HEK293T (cell line): ENCODE measurements around the gene TIMM10.

Experiments used
- CTCF ChIA-PET: fragments of 350-600 bp; formaldehyde crosslinking; extraction: SDS; loops from one replicate; lab custom pipeline; 2021; ENCODE audit warnings: antibody characterized with exemption, inconsistent platforms; lab: Yijun Ruan, JAX
- POLR2A ChIA-PET: fragments of 350-600 bp; formaldehyde crosslinking; extraction: SDS; loops from one replicate; lab custom pipeline; 2020; ENCODE audit warnings: antibody characterized with exemption, inconsistent platforms; lab: Yijun Ruan, JAX
- DNase-seq: peaks from one replicate; pipeline ENCODE4 v3.0.0; 2012; ENCODE audit warnings: mixed read lengths; ENCODE audit errors: extremely low spot score
- ARNT ChIP-seq: fragments of 450-650 bp; IDR thresholded peaks from 2 replicates; pipeline ENCODE4 v1.6.1; 2017; ENCODE audit warnings: mild to moderate bottlenecking
- BHLHE40 ChIP-seq: fragments of 450-650 bp; IDR thresholded peaks from 2 replicates; pipeline ENCODE4 v1.6.1; 2016; ENCODE audit warnings: mild to moderate bottlenecking, moderate library complexity, borderline replicate concordance
- CTBP1 ChIP-seq: fragments of 450-650 bp; IDR thresholded peaks from 2 replicates; pipeline ENCODE4 v1.6.1; 2016; ENCODE audit warnings: borderline replicate concordance
- ELF4 ChIP-seq: fragments of 450-650 bp; IDR thresholded peaks from 2 replicates; pipeline ENCODE4 v1.6.1; 2017; ENCODE audit warnings: antibody characterized with exemption
- FOXA1 ChIP-seq: fragments of 450-650 bp; IDR thresholded peaks from 2 replicates; pipeline ENCODE4 v1.6.1; 2016; ENCODE audit warnings: mild to moderate bottlenecking
- FOXK2 ChIP-seq: fragments of 450-650 bp; IDR thresholded peaks from 2 replicates; pipeline ENCODE4 v1.6.1; 2016; ENCODE audit warnings: mild to moderate bottlenecking
- FOXM1 ChIP-seq: fragments of 450-650 bp; IDR thresholded peaks from 2 replicates; pipeline ENCODE4 v1.6.1; 2017; ENCODE audit warnings: mild to moderate bottlenecking, borderline replicate concordance
- HDGF ChIP-seq: fragments of 450-650 bp; IDR thresholded peaks from 2 replicates; pipeline ENCODE4 v1.6.1; 2017; ENCODE audit warnings: antibody characterized with exemption, borderline replicate concordance
- L3MBTL2 ChIP-seq: fragments of 450-650 bp; conservative IDR thresholded peaks from 2 replicates; pipeline ENCODE4 v1.6.1; 2016; ENCODE audit warnings: mild to moderate bottlenecking
- LEF1 ChIP-seq: fragments of 450-650 bp; IDR thresholded peaks from 2 replicates; pipeline ENCODE4 v1.6.1; 2017; ENCODE audit warnings: mild to moderate bottlenecking, borderline replicate concordance
- NFRKB ChIP-seq: fragments of 450-650 bp; IDR thresholded peaks from 2 replicates; pipeline ENCODE4 v1.6.1; 2016; ENCODE audit warnings: mild to moderate bottlenecking, moderate library complexity
- SP1 ChIP-seq: fragments of 450-650 bp; IDR thresholded peaks from 2 replicates; pipeline ENCODE4 v1.6.1; 2017
- SUZ12 ChIP-seq: fragments of 450-650 bp; IDR thresholded peaks from 2 replicates; pipeline ENCODE4 v1.6.1; 2016; ENCODE audit warnings: mild to moderate bottlenecking
- TARDBP ChIP-seq: fragments of 450-650 bp; IDR thresholded peaks from 2 replicates; pipeline ENCODE4 v1.6.1; 2016
- ZNF384 ChIP-seq: fragments of 450-650 bp; IDR thresholded peaks from 2 replicates; pipeline ENCODE4 v1.6.1; 2016
- TF ChIP-seq, protein P1 (sequence below): fragments of 450-650 bp; IDR thresholded peaks from 2 replicates; pipeline ENCODE4 v1.6.1; 2016

TIMM10 gene

DNA sequence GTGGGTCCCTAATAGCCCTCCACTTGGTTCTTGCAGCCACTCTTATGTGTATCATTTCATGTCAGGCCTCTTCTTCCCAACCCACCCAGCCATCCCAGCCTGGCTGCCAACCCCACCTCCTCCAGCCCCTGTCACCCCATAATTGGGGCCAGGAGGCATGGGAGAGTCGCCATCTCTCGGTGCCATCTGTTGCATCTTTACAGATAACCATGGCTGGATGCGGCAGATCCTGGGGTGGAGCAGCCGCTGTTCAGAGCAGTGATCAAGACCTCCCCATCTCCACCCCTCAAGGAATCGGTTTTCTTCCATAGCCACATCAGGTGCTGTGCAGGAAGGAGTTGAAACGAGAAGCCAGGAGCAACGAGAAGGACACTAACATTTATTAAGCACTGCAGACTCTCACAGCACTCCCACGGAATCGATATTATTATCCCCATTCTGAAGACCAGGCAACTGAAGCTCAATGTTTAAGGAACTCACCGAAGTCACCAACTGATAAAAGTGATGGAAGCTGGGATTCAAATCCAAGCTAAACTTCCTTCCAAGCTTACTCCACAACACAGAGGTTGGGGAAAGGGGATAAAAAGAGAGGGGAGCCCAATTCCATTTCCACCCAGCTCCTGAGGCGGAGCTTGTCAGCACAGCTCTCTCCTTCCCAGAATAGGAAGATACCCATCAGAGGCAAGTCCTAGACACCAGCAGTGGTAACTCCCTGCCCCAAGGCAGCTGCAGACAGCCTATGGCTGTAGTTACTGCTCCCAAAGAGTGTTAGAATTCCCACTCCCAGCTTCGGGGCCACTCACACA is 17.7 kb downstream of the TIMM10 start:
- POLR2A ChIA-PET = no interaction called here
- CTCF ChIA-PET = interaction anchor here (0.8 to 2.2 kb wide), 3 partner anchors 13 to 21 kb away, joined by 4 to 10 read pairs (median 7); no protein-coding TSS in a partner anchor
- no peak for DNase-seq
- TF ChIP-seq L3MBTL2 (no peak), FOXA1 (no peak), FOXM1 (no peak), CTBP1 (no peak), SP1 (no peak), ARNT (no peak), FOXK2 (no peak), NFRKB (no peak), ZNF384 (no peak), BHLHE40 (no peak), ELF4 (no peak), HDGF (no peak), TARDBP (no peak), SUZ12 (no peak)
- TF ChIP-seq, protein P1, sequence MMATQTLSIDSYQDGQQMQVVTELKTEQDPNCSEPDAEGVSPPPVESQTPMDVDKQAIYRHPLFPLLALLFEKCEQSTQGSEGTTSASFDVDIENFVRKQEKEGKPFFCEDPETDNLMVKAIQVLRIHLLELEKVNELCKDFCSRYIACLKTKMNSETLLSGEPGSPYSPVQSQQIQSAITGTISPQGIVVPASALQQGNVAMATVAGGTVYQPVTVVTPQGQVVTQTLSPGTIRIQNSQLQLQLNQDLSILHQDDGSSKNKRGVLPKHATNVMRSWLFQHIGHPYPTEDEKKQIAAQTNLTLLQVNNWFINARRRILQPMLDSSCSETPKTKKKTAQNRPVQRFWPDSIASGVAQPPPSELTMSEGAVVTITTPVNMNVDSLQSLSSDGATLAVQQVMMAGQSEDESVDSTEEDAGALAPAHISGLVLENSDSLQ = no peak

DNA sequence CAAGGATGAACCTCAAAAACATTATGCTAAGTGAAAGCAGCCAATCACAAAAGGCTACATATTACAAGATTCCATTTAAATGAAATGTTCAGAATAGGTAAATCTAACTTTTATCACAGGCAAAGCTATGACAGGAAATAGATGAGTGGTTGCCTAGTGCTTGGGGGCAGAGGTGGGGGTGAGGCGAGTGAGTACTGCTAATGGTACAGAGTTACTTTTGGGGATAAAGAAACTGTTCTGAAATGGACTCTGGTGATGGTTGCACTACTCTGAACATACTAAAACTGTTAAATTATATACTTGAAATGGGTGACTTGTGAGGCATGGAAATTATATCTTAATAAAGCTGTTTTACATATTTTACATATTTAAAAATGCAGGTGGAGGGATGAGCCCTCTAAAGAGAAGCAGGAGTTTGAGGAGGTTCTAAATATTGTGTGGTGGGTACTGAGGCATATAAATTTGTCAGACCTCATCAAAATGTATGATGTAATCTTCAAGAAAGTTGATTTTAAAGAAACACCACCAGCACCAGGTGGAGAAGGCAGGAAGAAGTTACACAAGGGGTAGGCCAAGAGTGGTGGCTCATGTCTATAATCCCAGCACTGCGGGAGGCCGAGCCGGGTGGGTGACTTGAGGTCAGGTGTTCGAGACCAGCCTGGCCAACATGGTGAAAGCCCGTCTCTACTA is 18.7 kb downstream of the TIMM10 start:
- no peak for TF ChIP-seq HDGF
- no peak for TF ChIP-seq ZNF384
- TF ChIP-seq SUZ12 = no peak
- TF ChIP-seq SP1 = no peak
- TF ChIP-seq L3MBTL2 = no peak
- no peak for TF ChIP-seq BHLHE40
- TF ChIP-seq FOXA1 = no peak
- no peak for TF ChIP-seq TARDBP
- no peak for TF ChIP-seq NFRKB
- no peak for DNase-seq
- ChIA-PET CTCF (interaction anchor here (0.6 to 1.5 kb wide), 2 partner anchors 14 to 18 kb away, joined by 5 read pairs; no protein-coding TSS in a partner anchor), POLR2A (no interaction called here)

DNA sequence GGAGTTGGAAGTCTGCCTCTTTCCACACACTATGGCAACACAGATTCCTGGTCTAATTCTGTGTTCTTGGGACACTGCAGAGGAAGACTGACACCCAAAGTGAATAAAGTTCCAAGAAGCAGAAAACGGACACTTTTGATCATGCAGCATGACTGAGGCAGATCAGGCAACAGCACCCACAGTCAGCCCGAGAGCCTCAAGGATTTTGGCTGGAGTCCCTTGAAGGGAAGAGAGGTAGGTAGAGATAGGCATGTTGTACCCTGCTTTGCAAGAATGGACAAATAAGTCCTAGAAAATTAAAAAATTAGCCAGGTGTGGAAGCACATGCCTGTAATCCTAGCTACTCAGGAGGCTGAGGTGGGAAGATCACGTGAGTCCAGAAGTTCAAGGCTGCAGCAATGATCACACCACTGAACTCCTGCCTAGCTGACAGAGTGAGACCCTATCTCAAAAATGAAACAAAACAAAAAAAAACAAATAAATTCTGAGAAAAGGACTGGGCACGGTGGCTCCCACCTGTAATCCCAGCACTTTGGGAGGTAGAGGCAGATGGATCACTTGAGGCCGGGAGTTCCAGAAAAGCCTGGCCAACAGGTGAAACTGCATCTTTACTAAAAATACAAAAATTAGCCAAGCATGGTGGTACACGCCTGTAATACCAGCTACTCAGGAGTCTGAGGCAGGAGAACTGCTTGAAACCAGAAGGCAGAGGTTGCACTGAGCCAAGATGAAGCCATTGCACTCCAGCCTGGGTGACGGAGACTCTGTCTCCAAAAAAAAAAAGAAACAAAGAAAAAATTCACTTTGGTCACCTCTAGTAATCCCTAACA is 22.0 kb downstream of the TIMM10 start:
- POLR2A ChIA-PET = interaction anchor here (1.4 kb wide), 1 partner anchor 22 kb away, joined by 3 read pairs; the partner anchor contains the start of gene TIMM10
- TF ChIP-seq TARDBP (no peak), LEF1 (no peak), L3MBTL2 (no peak), BHLHE40 (no peak), HDGF (no peak), NFRKB (no peak), FOXM1 (no peak), ELF4 (no peak), CTBP1 (no peak), SUZ12 (no peak)

DNA sequence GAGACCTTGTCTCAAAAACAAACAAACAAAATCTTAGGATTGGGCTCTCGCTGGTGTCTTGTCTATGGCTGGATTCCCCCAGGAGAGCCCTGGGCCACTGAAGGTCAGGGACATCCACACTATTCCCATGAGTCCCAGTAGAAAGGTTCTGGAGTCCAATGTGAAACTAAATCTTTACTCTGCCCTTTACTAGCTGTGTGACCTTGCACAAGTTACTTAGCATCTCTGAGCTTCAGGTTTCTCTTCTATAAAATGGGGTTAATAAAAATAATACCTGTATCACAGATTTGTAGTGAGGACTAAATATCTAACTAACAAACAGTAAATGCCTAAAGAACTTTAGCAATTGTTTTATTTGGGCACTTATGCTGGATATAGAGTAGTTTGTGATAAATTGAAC is 24.0 kb downstream of the TIMM10 start:
- POLR2A ChIA-PET = no interaction called here
- DNase-seq = no peak
- TF ChIP-seq CTBP1 = no peak
- no peak for TF ChIP-seq SP1
- no peak for TF ChIP-seq ZNF384
- TF ChIP-seq BHLHE40 = no peak
- TF ChIP-seq ELF4 = no peak
- TF ChIP-seq ARNT = no peak
- no peak for TF ChIP-seq L3MBTL2
- TF ChIP-seq FOXM1 = no peak
- TF ChIP-seq FOXA1 = no peak
- CTCF ChIA-PET = interaction anchor here (1.8 to 2.6 kb wide), 2 partner anchors 10 to 13 kb away, joined by 5 to 12 read pairs; partner anchors contain the start of gene SLC43A1

More for the DNA sequence above, 22.0 kb downstream of the TIMM10 start:
- DNase-seq = no peak
- CTCF ChIA-PET = interaction anchor here (2.6 kb wide), 1 partner anchor 15 kb away, joined by 12 read pairs; no protein-coding TSS in a partner anchor

DNA sequence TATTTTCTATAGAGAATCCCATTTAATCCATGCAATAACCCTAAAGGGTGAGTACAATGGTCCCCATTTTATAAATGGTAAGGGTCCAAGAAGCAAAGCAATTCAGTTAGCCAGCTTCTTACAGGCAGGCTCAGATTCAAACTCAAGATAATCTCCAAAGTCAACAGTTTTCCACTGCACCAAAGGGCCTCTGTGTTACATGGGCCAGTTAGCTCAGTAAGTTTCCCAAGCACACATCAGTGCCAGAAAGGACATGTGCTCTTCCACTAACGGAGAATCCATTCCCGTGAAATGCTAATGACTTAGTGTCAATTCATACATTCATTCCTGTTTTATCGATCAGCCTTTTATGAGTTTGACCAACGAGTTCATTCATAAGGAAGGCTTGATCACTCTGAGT is 26.0 kb downstream of the TIMM10 start:
- TF ChIP-seq ELF4 (no peak), BHLHE40 (no peak), NFRKB (no peak), LEF1 (no peak), CTBP1 (no peak), SUZ12 (no peak), TARDBP (no peak), FOXM1 (no peak), L3MBTL2 (no peak), FOXK2 (no peak), ARNT (no peak)
- ChIA-PET CTCF (interaction anchor here (0.6 to 1.6 kb wide), 3 partner anchors 11 to 49 kb away, joined by 3 to 7 read pairs (median 3); no protein-coding TSS in a partner anchor), POLR2A (no interaction called here)
- DNase-seq = no peak

DNA sequence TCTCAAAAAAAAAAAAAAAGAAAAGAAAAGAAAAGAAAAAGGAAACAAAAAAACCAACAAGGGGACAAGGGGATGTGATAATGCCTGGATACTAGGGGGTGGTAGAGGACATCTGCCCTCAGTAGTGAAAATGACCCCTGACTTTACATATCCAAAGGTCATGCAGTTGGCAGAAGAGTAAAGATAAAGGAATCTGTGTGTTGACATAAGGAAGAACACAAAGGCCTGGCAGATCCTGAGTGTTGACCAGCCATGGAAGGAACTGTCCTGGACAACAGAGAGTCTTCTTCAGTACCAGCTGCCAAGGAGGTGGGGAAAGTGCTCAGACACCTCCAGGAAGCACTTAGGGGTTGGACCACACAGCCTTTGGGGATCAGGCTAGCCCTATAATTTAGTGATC is 27.7 kb downstream of the TIMM10 start:
- TF ChIP-seq SUZ12 = no peak
- no peak for TF ChIP-seq BHLHE40
- TF ChIP-seq LEF1 = no peak
- TF ChIP-seq FOXA1 = no peak
- no peak for TF ChIP-seq ELF4
- TF ChIP-seq ARNT = no peak
- TF ChIP-seq TARDBP = no peak
- no peak for DNase-seq
- POLR2A ChIA-PET = interaction anchor here (0.7 to 2.1 kb wide), 3 partner anchors 9 to 14 kb away, joined by 3 to 10 read pairs (median 5); partner anchors contain the start of gene SLC43A1
- CTCF ChIA-PET = interaction anchor here (0.6 kb wide), 1 partner anchor 48 kb away, joined by 4 read pairs; no protein-coding TSS in a partner anchor
